Suprapubic skin (tissue), 3 donors: Measurements from ENCODE around the gene LIMS2.

Source experiments
- POLR2AphosphoS5 ChIP-seq, 3 donors: sonication (generic); formaldehyde crosslinking; IDR thresholded peaks; one replicate each; pipeline ENCODE4 v1.6.1; 2017; ENCODE audit warnings: antibody characterized with exemption in 3 of 3
- TF ChIP-seq, protein P1 (sequence below), 2 donors: fragments of 200-600 bp in 1 of 2; fragments of 450-650 bp in 1 of 2; sonication (generic) in 1 of 2; IDR thresholded peaks; one replicate each; pipeline ENCODE4 v1.5.1; 2016 to 2019; ENCODE audit warnings: antibody characterized with exemption in 2 of 2, mild to moderate bottlenecking in 1 of 2, moderate library complexity in 1 of 2

DNA sequence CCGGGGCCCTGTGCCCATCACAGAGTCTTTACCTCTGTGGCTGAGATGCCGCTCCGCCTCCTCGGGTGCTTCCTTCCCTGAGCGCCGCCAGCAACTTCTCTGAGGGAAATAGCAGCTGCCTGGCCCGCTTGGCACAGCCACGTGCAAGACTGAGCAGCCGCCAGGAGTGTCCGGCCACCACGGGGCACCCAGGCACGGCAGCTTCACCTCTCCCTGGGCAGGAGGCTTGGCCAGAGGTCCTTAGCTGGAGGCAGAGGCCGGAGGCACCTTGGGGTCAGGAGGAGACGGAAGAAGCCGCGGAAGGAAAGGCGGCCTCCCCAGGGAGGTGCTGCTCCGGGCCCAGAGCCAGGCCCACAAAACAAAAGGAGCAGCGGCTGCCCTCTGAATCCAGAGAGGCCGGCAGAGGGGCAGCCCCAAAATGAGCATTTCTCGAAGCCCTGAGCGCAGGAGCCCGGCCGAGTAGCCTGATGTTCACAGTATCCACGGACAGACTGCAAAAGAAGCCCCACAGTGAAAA lies 6.0 kb upstream of the LIMS2 start:
- TF ChIP-seq, protein P1, sequence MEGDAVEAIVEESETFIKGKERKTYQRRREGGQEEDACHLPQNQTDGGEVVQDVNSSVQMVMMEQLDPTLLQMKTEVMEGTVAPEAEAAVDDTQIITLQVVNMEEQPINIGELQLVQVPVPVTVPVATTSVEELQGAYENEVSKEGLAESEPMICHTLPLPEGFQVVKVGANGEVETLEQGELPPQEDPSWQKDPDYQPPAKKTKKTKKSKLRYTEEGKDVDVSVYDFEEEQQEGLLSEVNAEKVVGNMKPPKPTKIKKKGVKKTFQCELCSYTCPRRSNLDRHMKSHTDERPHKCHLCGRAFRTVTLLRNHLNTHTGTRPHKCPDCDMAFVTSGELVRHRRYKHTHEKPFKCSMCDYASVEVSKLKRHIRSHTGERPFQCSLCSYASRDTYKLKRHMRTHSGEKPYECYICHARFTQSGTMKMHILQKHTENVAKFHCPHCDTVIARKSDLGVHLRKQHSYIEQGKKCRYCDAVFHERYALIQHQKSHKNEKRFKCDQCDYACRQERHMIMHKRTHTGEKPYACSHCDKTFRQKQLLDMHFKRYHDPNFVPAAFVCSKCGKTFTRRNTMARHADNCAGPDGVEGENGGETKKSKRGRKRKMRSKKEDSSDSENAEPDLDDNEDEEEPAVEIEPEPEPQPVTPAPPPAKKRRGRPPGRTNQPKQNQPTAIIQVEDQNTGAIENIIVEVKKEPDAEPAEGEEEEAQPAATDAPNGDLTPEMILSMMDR (IDR thresholded peaks at IDR 0.05): no peak
- no peak for TF ChIP-seq POLR2AphosphoS5 (IDR thresholded peaks at IDR 0.05)
